ENCODE measurements around the gene NUPR1. TPM values are rescaled to one million over a fixed set of nuclear protein-coding genes. Genes with fewer than 3 reads are reported as not detected.

The NUPR1 gene
- polyA plus RNA-seq, 1 donor (not counting 4 experiments of a cell fraction or from before 2014, with no cell fraction given) = 126 TPM

DNA sequence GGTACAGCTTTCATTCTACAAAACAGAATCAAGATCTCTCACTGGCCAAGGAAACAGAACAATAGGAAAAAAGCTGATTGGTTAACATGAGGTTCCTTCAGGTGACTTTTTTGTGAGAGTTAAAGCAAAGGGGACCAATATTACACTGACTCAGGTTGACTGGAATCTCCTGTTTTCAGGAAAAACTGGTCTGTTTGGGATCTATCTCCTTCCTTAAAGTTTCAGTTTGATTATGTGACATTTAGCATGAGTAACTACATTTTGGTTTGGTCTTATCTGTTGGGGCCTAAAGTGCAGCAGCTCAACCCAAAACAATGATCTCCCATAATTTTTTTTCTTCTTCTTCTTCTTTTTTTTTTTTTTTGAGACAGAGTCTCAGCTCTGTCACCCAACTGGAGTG, 9.7 kb downstream of the NUPR1 start:
- Histone ChIP-seq H4K20me1 (ENCODE audit: control insufficient read depth, extremely low read depth, insufficient read depth, low read length) (no peaks in the 10 kb centered on the region), H3K79me2 (ENCODE audit: control insufficient read depth, insufficient read depth, low read length) (no peaks in the 10 kb centered on the region), H3K4me2 (ENCODE audit: control insufficient read depth, extremely low read depth, insufficient read depth, low read depth, low read length) (no peak overlapping the region), H3K36me3 (ENCODE audit: control insufficient read depth in 2 of 2, extremely low read depth in 1 of 2, insufficient read depth in 2 of 2, low read length in 2 of 2) (no peaks in the 10 kb centered on the region), H3K4me1 (ENCODE audit: control insufficient read depth, extremely low read depth, insufficient read depth, low read length) (no peaks in the 10 kb centered on the region), H3K9me1 (ENCODE audit: control insufficient read depth, extremely low read depth, insufficient read depth, low read length) (no peaks in the 10 kb centered on the region), H3K9ac (ENCODE audit: control insufficient read depth, extremely low read depth, insufficient read depth, low read length) (no peak overlapping the region), H3K4me3 (ENCODE audit: control insufficient read depth in 2 of 3, extremely low read depth in 1 of 3, insufficient read depth in 2 of 3, low read depth in 1 of 3, low read length in 3 of 3) (no peak overlapping the region), H3K27me3 (ENCODE audit: control insufficient read depth, extremely low read depth, insufficient read depth, low read length) (no peaks in the 10 kb centered on the region), H3K27ac (ENCODE audit: control insufficient read depth, insufficient read depth, low read length) (no peak overlapping the region), H3K9me3 (ENCODE audit: control insufficient read depth, low read depth, low read length) (no peaks in the 10 kb centered on the region), H2AFZ (ENCODE audit: control insufficient read depth, low read length) (no peak overlapping the region)
- TF ChIP-seq EZH2 (IDR thresholded peaks at IDR 0.05; ENCODE audit: low read length) = no peak
- TF ChIP-seq, protein P1, sequence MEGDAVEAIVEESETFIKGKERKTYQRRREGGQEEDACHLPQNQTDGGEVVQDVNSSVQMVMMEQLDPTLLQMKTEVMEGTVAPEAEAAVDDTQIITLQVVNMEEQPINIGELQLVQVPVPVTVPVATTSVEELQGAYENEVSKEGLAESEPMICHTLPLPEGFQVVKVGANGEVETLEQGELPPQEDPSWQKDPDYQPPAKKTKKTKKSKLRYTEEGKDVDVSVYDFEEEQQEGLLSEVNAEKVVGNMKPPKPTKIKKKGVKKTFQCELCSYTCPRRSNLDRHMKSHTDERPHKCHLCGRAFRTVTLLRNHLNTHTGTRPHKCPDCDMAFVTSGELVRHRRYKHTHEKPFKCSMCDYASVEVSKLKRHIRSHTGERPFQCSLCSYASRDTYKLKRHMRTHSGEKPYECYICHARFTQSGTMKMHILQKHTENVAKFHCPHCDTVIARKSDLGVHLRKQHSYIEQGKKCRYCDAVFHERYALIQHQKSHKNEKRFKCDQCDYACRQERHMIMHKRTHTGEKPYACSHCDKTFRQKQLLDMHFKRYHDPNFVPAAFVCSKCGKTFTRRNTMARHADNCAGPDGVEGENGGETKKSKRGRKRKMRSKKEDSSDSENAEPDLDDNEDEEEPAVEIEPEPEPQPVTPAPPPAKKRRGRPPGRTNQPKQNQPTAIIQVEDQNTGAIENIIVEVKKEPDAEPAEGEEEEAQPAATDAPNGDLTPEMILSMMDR (optimal IDR thresholded peaks at IDR 0.05 in 1 of 3, IDR thresholded peaks at IDR 0.05 in 1 of 3, conservative IDR thresholded peaks at IDR 0.05 in 1 of 3; ENCODE audit: extremely low read depth in 1 of 3, insufficient read depth in 2 of 3, low read length in 3 of 3) = no peak
- DNase-seq (ENCODE audit: low read depth, low spot score) (no peak), FAIRE-seq (no peak)
- dilution Hi-C loops (cut with MboI; ENCODE audit: extremely low pct_ligation_motif_present, low sequenced_read_pairs) = no loop called here

DNA sequence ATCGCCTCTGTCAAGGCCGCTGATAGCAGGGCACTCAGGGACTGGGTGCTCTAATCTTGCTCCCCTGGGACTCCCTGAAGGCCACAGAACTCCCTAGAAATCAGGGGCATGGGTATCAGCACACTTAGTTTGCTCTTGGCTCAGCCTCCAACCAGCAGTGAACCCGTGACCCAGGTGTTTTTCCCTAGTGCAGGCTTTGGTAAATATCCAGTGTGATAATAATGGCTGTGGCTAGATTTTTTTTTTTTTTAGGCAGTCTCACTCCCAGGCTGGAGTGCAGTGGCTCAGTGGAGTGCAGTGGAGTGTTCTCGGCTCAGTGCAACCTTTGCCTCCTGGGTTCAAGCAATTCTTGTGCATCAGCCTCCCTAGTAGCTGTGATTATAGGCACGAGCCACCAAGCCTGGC, 10.3 kb downstream of the NUPR1 start:
- dilution Hi-C loops (cut with MboI; ENCODE audit: extremely low pct_ligation_motif_present, low sequenced_read_pairs) = no loop called here
- H2AFZ ChIP-seq (ENCODE audit: control insufficient read depth, low read length) = no peak overlapping the region
- no peaks in the 10 kb centered on the region for H3K27me3 ChIP-seq (ENCODE audit: control insufficient read depth, extremely low read depth, insufficient read depth, low read length)
- H3K4me3 ChIP-seq (ENCODE audit: control insufficient read depth in 2 of 3, extremely low read depth in 1 of 3, insufficient read depth in 2 of 3, low read depth in 1 of 3, low read length in 3 of 3) = no peak overlapping the region
- no peaks in the 10 kb centered on the region for H3K36me3 ChIP-seq (ENCODE audit: control insufficient read depth in 2 of 2, extremely low read depth in 1 of 2, insufficient read depth in 2 of 2, low read length in 2 of 2)
- DNase-seq (ENCODE audit: low read depth, low spot score) = no peak
- TF ChIP-seq, protein P1 (optimal IDR thresholded peaks at IDR 0.05 in 1 of 3, IDR thresholded peaks at IDR 0.05 in 1 of 3, conservative IDR thresholded peaks at IDR 0.05 in 1 of 3; ENCODE audit: extremely low read depth in 1 of 3, insufficient read depth in 2 of 3, low read length in 3 of 3) = no peak
- TF ChIP-seq EZH2 (IDR thresholded peaks at IDR 0.05; ENCODE audit: low read length) = no peak
- H3K79me2 ChIP-seq (ENCODE audit: control insufficient read depth, insufficient read depth, low read length) = no peaks in the 10 kb centered on the region
- no peaks in the 10 kb centered on the region for H3K9me1 ChIP-seq (ENCODE audit: control insufficient read depth, extremely low read depth, insufficient read depth, low read length)
- no peaks in the 10 kb centered on the region for H3K9me3 ChIP-seq (ENCODE audit: control insufficient read depth, low read depth, low read length)
- no peak overlapping the region for H3K27ac ChIP-seq (ENCODE audit: control insufficient read depth, insufficient read depth, low read length)
- no peaks in the 10 kb centered on the region for H3K4me1 ChIP-seq (ENCODE audit: control insufficient read depth, extremely low read depth, insufficient read depth, low read length)
- no peaks in the 10 kb centered on the region for H4K20me1 ChIP-seq (ENCODE audit: control insufficient read depth, extremely low read depth, insufficient read depth, low read length)
- no peak overlapping the region for H3K4me2 ChIP-seq (ENCODE audit: control insufficient read depth, extremely low read depth, insufficient read depth, low read depth, low read length)
- no peak overlapping the region for H3K9ac ChIP-seq (ENCODE audit: control insufficient read depth, extremely low read depth, insufficient read depth, low read length)
- FAIRE-seq = no peak
